DOHH2 (cell line): ENCODE measurements around the gene C1QTNF4.
"Not testable (repeated sequence)": the region's sequence is repeated elsewhere in the genome, so short reads cannot be mapped to it uniquely, and the experiment has no call there.

Source experiments
- H3F3A ChIP-seq: fragments of 200-600 bp; sonication (generic), shearing (Covaris generic); 2 replicates; pipeline ENCODE4 v1.6.0; 2016; ENCODE audit warnings: antibody characterized with exemption, mild to moderate bottlenecking; ENCODE audit not compliant: control insufficient read depth, insufficient read depth
- H3K27ac ChIP-seq: fragments of 200-600 bp; sonication (generic); 2 replicates; pipeline ENCODE4 v1.5.1; 2014; ENCODE audit warnings: low read depth, mild to moderate bottlenecking, low read length, moderate library complexity
- H3K27me3 ChIP-seq: fragments of 200-600 bp; sonication (generic); 2 replicates; pipeline ENCODE4 v1.6.1; 2014; ENCODE audit warnings: mild to moderate bottlenecking, low read length, mixed read lengths; ENCODE audit not compliant: control insufficient read depth
- H3K36me3 ChIP-seq: fragments of 200-600 bp; sonication (generic); 2 replicates; pipeline ENCODE4 v1.6.1; 2014; ENCODE audit warnings: mild to moderate bottlenecking, low read length, moderate library complexity, mixed read lengths; ENCODE audit not compliant: control insufficient read depth
- H3K4me1 ChIP-seq: fragments of 200-600 bp; sonication (generic); 2 replicates; pipeline ENCODE4 v1.6.1; 2014; ENCODE audit warnings: mild to moderate bottlenecking, low read length, mixed read lengths; ENCODE audit not compliant: control insufficient read depth
- H3K4me2 ChIP-seq: fragments of 200-600 bp; sonication (generic); 2 replicates; pipeline ENCODE4 v1.6.0; 2014; ENCODE audit warnings: mild to moderate bottlenecking, low read length, moderate library complexity
- H3K4me3 ChIP-seq: fragments of 200-600 bp; sonication (generic); 2 replicates; pipeline ENCODE4 v1.5.1; 2014; ENCODE audit warnings: mild to moderate bottlenecking, low read length, mixed read lengths
- H3K79me2 ChIP-seq: fragments of 200-600 bp; sonication (generic); 2 replicates; pipeline ENCODE4 v1.6.1; 2014; ENCODE audit warnings: mild to moderate bottlenecking, low read length, mixed read lengths; ENCODE audit not compliant: control insufficient read depth
- H3K9me2 ChIP-seq: fragments of 200-600 bp; sonication (generic); replicated peaks from 2 replicates; pipeline ENCODE4 v1.6.1; 2014; ENCODE audit warnings: mild to moderate bottlenecking, low read length, mixed read lengths; ENCODE audit not compliant: control insufficient read depth
- H3K9me3 ChIP-seq: fragments of 200-600 bp; sonication (generic); 2 replicates; pipeline ENCODE4 v1.6.1; 2014; ENCODE audit warnings: antibody characterized with exemption, low read length, mixed read lengths; ENCODE audit not compliant: control insufficient read depth, insufficient read depth
- H4K20me1 ChIP-seq: fragments of 200-600 bp; sonication (generic); 2 replicates; pipeline ENCODE4 v1.6.0; 2014; ENCODE audit warnings: low read depth, mild to moderate bottlenecking, antibody characterized with exemption, low read length, moderate library complexity; ENCODE audit not compliant: control insufficient read depth, insufficient read depth
- CTCF ChIP-seq: fragments of 200-600 bp; sonication (generic); IDR thresholded peaks from one replicate; pipeline ENCODE4 v1.5.1; 2014; ENCODE audit warnings: antibody characterized with exemption, mild to moderate bottlenecking, low read depth, low read length; ENCODE audit not compliant: poor library complexity, severe bottlenecking
- EZH2phosphoT487 ChIP-seq: fragments of 200-600 bp; sonication (generic); IDR thresholded peaks from 2 replicates; pipeline ENCODE4 v1.6.1; 2017; ENCODE audit warnings: borderline replicate concordance, mild to moderate bottlenecking, antibody characterized with exemption, low read length, moderate library complexity, mixed read lengths

C1QTNF4 gene

DNA sequence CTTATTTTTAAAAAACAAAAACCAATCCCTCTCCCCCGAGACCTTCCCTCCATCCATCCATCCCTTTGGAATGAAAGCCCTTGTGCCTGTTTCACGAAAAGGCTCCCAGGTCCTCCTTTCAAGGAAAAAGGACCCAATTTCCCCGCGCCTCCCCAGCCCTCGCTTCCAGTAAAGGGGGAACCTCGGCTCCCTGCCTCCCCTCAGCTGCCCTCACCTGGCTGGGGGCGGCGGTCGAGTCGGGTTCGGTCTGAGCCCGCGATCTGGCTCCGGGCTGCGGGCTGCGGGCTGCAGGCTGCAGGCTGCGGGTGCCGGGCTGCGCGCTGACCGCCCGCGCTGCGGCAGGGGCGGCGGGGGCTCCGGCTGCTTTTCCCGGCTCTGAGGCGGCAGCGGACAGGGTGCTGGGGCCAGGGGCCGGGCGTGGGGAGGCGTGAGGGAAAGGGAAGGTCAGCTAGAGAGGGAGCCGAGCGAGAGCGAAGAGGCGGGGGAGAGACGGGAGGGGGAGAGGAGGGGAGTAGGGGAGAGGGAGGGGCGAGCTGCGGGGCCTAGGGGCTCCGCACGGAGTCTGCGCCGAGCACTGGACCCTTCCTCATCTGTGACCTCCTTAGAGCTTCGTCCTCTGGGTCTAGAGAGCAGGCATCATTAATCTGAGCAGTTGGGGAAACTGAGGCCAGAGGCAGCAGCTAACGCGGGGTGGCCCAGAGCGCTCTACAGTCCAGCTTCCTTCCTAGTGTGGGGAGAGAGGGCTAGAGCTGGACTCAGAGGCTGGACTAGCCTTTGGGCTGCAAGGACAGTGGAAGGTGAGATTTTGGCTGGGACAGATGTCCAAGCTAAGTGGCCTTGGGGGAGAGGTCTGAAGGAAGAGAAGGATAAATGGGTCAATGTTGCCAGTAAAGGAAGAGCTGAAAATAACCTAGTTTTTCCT, at the start of gene C1QTNF4:
TSS of gene C1QTNF4 (minus strand) at position 478 of the 922 bp plus-strand sequence. CDS start 3,601 bp downstream, outside the sequence.
- TF ChIP-seq EZH2phosphoT487 (no peak), CTCF (no peak)
- no peak within 1 kb of the TSS for H3K4me3 ChIP-seq

DNA sequence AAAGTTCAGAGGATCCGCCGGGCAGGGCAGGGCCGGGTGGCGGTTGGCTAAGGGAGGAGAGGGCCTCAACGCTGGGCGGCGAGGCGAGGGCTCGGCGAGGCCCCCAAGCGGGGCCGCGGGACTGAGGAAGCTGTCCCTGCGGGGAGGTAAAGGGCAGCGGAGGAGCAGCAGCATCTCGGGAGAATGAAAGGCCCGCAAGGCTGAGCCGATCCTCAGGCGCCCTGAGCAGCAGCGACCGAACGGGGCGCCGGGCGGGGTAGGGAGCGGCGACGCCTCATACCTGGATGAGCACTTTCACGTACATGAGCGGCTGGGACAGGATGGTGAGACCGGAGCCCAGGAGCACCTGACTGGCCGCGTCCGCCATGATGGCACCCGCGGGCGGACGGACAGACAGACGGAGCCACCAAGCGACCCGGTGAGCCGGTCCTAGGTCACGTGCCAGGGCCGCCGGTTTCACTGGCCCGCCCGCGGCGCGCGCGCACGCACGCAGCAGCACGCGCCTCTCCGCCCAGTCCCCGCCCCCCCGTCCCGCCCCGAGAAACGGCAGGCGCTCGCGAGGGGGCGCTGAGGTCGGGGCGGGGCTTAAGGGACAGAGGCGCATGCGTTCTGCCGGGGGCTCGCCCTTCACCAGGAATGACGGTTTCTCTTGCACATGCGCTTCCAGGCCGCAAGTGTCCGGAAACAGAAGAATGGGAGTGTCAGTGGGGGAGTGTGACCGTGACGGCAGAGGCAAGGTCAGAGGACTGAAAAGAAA, 48.1 kb upstream of the C1QTNF4 start, which contains the start of gene MTCH2:
TSS of gene MTCH2 (minus strand) at position 461 of the 757 bp plus-strand sequence. CDS start at position 367, 94 bp downstream.
- H3K27me3 ChIP-seq, result no peaks in the 10 kb centered on the region
- no peaks in the 10 kb centered on the region for H4K20me1 ChIP-seq
- no peak for TF ChIP-seq EZH2phosphoT487
- no peak for TF ChIP-seq CTCF
- H3K36me3 ChIP-seq, result peaks cover 35% of the 10 kb centered on the region
- no peaks in the 10 kb centered on the region for H3K9me2 ChIP-seq
- H3K4me3 ChIP-seq, result peak within 1 kb of the TSS; percentile 86
- no peaks in the 10 kb centered on the region for H3K9me3 ChIP-seq
- peak within 1 kb of the TSS; percentile 80 for H3K4me2 ChIP-seq
- H3K79me2 ChIP-seq, result peaks cover 45% of the 10 kb centered on the region
- peaks cover 16% of the 10 kb centered on the region for H3K4me1 ChIP-seq
- peak within 1 kb of the TSS; percentile 60 for H3K27ac ChIP-seq
- H3F3A ChIP-seq, result 0 out of 2 replicates have a peak, but pooled peaks cover 3% of the 10 kb centered on the region

More for the DNA sequence above, at the start of gene C1QTNF4:
- H3K9me2 ChIP-seq, result no peaks in the 10 kb centered on the region
- no peaks in the 10 kb centered on the region for H3K36me3 ChIP-seq
- H3K9me3 ChIP-seq, result no peaks in the 10 kb centered on the region
- H3K4me2 ChIP-seq, result no peak within 1 kb of the TSS
- no peaks in the 10 kb centered on the region for H4K20me1 ChIP-seq
- H3F3A ChIP-seq, result no peaks in the 10 kb centered on the region
- H3K4me1 ChIP-seq, result peaks cover 7% of the 10 kb centered on the region; the same call in 1 of the 2 replicates
- H3K27me3 ChIP-seq, result peaks cover 25% of the 10 kb centered on the region
- H3K79me2 ChIP-seq, result no peaks in the 10 kb centered on the region
- H3K27ac ChIP-seq, result no peak within 1 kb of the TSS

- peak overlapping the region; percentile 60 for H3K27ac ChIP-seq
Observed at GRCh38 chr11:47641600-47642098, 47.4 kb upstream of the C1QTNF4 start.

GRCh38 chr11:47640506-47640905, 46.3 kb upstream of the C1QTNF4 start:
- not testable (repeated sequence) for H3K27ac ChIP-seq
- H3K4me3 ChIP-seq, result peak overlapping the region; percentile 86; the same call in 1 of the 2 replicates
- H3K79me2 ChIP-seq, result peaks cover 45% of the 10 kb centered on the region

More at GRCh38 chr11:47641600-47642098, 47.4 kb upstream of the C1QTNF4 start:
- 0 out of 2 replicates have a peak, but pooled peaks cover 3% of the 10 kb centered on the region for H3F3A ChIP-seq
- no peaks in the 10 kb centered on the region for H3K9me3 ChIP-seq
- H3K4me1 ChIP-seq, result peaks cover 16% of the 10 kb centered on the region
- no peak for TF ChIP-seq EZH2phosphoT487
- no peak for TF ChIP-seq CTCF
- H3K79me2 ChIP-seq, result peaks cover 45% of the 10 kb centered on the region
- peak overlapping the region; percentile 86 for H3K4me3 ChIP-seq
- H3K9me2 ChIP-seq, result no peaks in the 10 kb centered on the region
- H3K4me2 ChIP-seq, result peak overlapping the region; percentile 80
- H4K20me1 ChIP-seq, result no peaks in the 10 kb centered on the region
- H3K27me3 ChIP-seq, result no peaks in the 10 kb centered on the region
- peaks cover 38% of the 10 kb centered on the region for H3K36me3 ChIP-seq

DNA sequence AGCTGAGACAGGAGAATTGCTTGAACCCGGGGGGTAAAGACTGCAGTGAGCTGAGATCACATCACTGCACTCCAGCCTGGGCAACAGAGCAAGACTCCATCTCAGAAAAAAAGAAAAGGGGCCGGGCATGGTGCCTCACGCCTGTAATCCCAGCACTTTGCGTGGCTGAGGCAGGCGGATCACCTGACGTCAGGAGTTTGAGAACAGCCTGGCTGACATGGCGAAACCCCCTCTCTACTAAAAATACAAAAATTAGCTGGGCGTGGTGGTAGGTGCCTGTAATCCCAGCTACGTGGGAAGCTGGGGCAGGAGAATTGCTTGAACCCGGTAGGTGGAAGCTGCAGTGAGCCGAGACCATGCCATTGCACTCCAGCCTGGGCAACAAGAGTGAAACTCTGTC, 42.1 kb upstream of the C1QTNF4 start:
- not testable (repeated sequence) for H3K9me2 ChIP-seq, H3K27ac ChIP-seq, H3K9me3 ChIP-seq, H3K4me3 ChIP-seq, H3F3A ChIP-seq, H3K27me3 ChIP-seq, H4K20me1 ChIP-seq, H3K4me2 ChIP-seq, H3K4me1 ChIP-seq
- Histone ChIP-seq H3K36me3 (peaks cover 63% of the 10 kb centered on the region), H3K79me2 (peaks cover 35% of the 10 kb centered on the region)

More at GRCh38 chr11:47640506-47640905, 46.3 kb upstream of the C1QTNF4 start:
- H3F3A ChIP-seq, H4K20me1 ChIP-seq, H3K9me3 ChIP-seq, H3K27me3 ChIP-seq, H3K9me2 ChIP-seq: not testable (repeated sequence)
- Histone ChIP-seq H3K4me2 (peak overlapping the region; percentile 80), H3K4me1 (peaks cover 16% of the 10 kb centered on the region), H3K36me3 (peaks cover 42% of the 10 kb centered on the region)
